Activated T-cell treated with anti-CD3 and anti-CD28 coated beads for 48 hours (primary cell): ENCODE data around the gene ARPIN.
"Not testable (repeated sequence)": the region's sequence is repeated elsewhere in the genome, so short reads cannot be mapped to it uniquely, and the experiment has no call there.

Source experiments
- DNase-seq: peaks from one replicate; pipeline ENCODE4 v3.0.0-alpha.2; 2020; ENCODE audit warnings: low read depth

Gene ARPIN

GRCh38 chr15:89912674-89913396 is at the start of gene ARPIN:
Gene ARPIN, minus strand, starts transcription at chr15:89912952. Its CDS starts 117 bp downstream, at chr15:89912835.
- DNase-seq, result no peak

- no peak for DNase-seq
These were observed 45.5 kb upstream of the ARPIN start for GRCh38 chr15:89958107-89958805.

- DNase-seq, result not testable (repeated sequence)
These were observed 42.8 kb upstream of the ARPIN start for GRCh38 chr15:89955449-89955998.

GRCh38 chr15:89954541-89954940 is 41.8 kb upstream of the ARPIN start:
- DNase-seq, result no peak

GRCh38 chr15:89948796-89949195 is 36.0 kb upstream of the ARPIN start:
- DNase-seq, result no peak

GRCh38 chr15:89947385-89947784 is 34.6 kb upstream of the ARPIN start:
- DNase-seq, result no peak

- DNase-seq, result no peak
These were observed 34.0 kb upstream of the ARPIN start for GRCh38 chr15:89946681-89947299.

GRCh38 chr15:89943721-89944120 is 31.0 kb upstream of the ARPIN start:
- DNase-seq, result not testable (repeated sequence)

GRCh38 chr15:89939910-89940309 is 27.2 kb upstream of the ARPIN start:
- DNase-seq, result no peak

GRCh38 chr15:89939377-89939776 is 26.6 kb upstream of the ARPIN start:
- not testable (repeated sequence) for DNase-seq

GRCh38 chr15:89937365-89938350 is 24.9 kb upstream of the ARPIN start:
- DNase-seq, result no peak

- DNase-seq, result no peak
These were observed 24.1 kb upstream of the ARPIN start for GRCh38 chr15:89936786-89937265.

GRCh38 chr15:89936051-89936785 is 23.5 kb upstream of the ARPIN start:
- DNase-seq, result no peak

- no peak for DNase-seq
These were observed 20.1 kb upstream of the ARPIN start for GRCh38 chr15:89932880-89933279.

GRCh38 chr15:89928421-89928820 is 15.7 kb upstream of the ARPIN start:
- DNase-seq, result no peak

- no peak for DNase-seq
These were observed 13.4 kb upstream of the ARPIN start for GRCh38 chr15:89926158-89926557.

GRCh38 chr15:89917442-89918101 is 4.8 kb upstream of the ARPIN start:
- no peak for DNase-seq

GRCh38 chr15:89916660-89917059 is 3.9 kb upstream of the ARPIN start:
- DNase-seq, result no peak

- no peak for DNase-seq
These were observed 543 bp downstream of the ARPIN start for GRCh38 chr15:89912145-89912673.
